ENCODE measurements around the gene RANBP6. TPM values are rescaled to one million over a fixed set of nuclear protein-coding genes. Genes with fewer than 3 reads are reported as not detected.

RANBP6 gene
- total and polyA plus RNA-seq, 2 donors (not counting 1 experiment from before 2014, with no cell fraction given) = 14.2 to 24.9 TPM

- H4K20me1 ChIP-seq (ENCODE audit: control insufficient read depth, extremely low read depth, insufficient read depth, low read length) = no peaks in the 10 kb centered on the region
- H3K4me2 ChIP-seq (ENCODE audit: extremely low read depth, insufficient read depth, low read length) = peak overlapping the region; percentile 40
- no peak overlapping the region for H3K9ac ChIP-seq (ENCODE audit: insufficient read depth, low read length)
- no peak overlapping the region for H3K4me3 ChIP-seq (replicated peaks in 1 of 4; ENCODE audit: control extremely low read depth in 1 of 4, insufficient read depth in 1 of 4, low read depth in 3 of 4, low read length in 4 of 4)
- no peaks in the 10 kb centered on the region for H3K9me3 ChIP-seq (ENCODE audit: control insufficient read depth, insufficient read depth, low read depth, low read length)
- peak overlapping the region; percentile 34 for H3K27ac ChIP-seq (ENCODE audit: insufficient read depth, low read length)
- peak overlapping the region; percentile 29 for H2AFZ ChIP-seq (ENCODE audit: low read length)
- H3K36me3 ChIP-seq (ENCODE audit: control insufficient read depth, insufficient read depth, low read length) = no peaks in the 10 kb centered on the region
- no peaks in the 10 kb centered on the region for H3K79me2 ChIP-seq (ENCODE audit: control insufficient read depth, insufficient read depth, low read length)
- no peaks in the 10 kb centered on the region for H3K4me1 ChIP-seq (ENCODE audit: control insufficient read depth, extremely low read depth, insufficient read depth, low read length)
- no peak for TF ChIP-seq CTCF (conservative IDR thresholded peaks at IDR 0.05 in 1 of 2, IDR thresholded peaks at IDR 0.05 in 1 of 2; ENCODE audit: low read depth in 1 of 2, low read length in 2 of 2)
- TF ChIP-seq EZH2 (IDR thresholded peaks at IDR 0.05; ENCODE audit: low read length, missing control alignments) = no peak
- peak in 1 of 2 donors; percentile 31 for DNase-seq (ENCODE audit: low read depth in 2 of 2)
- H3K27me3 ChIP-seq (ENCODE audit: control insufficient read depth, insufficient read depth, low read length) = no peaks in the 10 kb centered on the region
Observed at GRCh38 chr9:5976674-5977397, 38.6 kb downstream of the RANBP6 start.

- peaks cover 1% of the 10 kb centered on the region for H3K36me3 ChIP-seq (ENCODE audit: control insufficient read depth, insufficient read depth, low read length)
- no peak overlapping the region for H3K27ac ChIP-seq (ENCODE audit: insufficient read depth, low read length)
- H3K4me1 ChIP-seq (ENCODE audit: control insufficient read depth, extremely low read depth, insufficient read depth, low read length) = no peaks in the 10 kb centered on the region
- H3K9ac ChIP-seq (ENCODE audit: insufficient read depth, low read length) = no peak overlapping the region
- H3K79me2 ChIP-seq (ENCODE audit: control insufficient read depth, insufficient read depth, low read length) = no peaks in the 10 kb centered on the region
- no peaks in the 10 kb centered on the region for H4K20me1 ChIP-seq (ENCODE audit: control insufficient read depth, extremely low read depth, insufficient read depth, low read length)
- DNase-seq (ENCODE audit: low read depth in 2 of 2) = peak; percentile 11 to 49
- H3K4me3 ChIP-seq (replicated peaks in 1 of 4; ENCODE audit: control extremely low read depth in 1 of 4, insufficient read depth in 1 of 4, low read depth in 3 of 4, low read length in 4 of 4) = no peak overlapping the region
- H3K4me2 ChIP-seq (ENCODE audit: extremely low read depth, insufficient read depth, low read length) = no peak overlapping the region
- TF ChIP-seq CTCF (conservative IDR thresholded peaks at IDR 0.05 in 1 of 2, IDR thresholded peaks at IDR 0.05 in 1 of 2; ENCODE audit: low read depth in 1 of 2, low read length in 2 of 2) (no peak), EZH2 (IDR thresholded peaks at IDR 0.05; ENCODE audit: low read length, missing control alignments) (no peak)
- no peaks in the 10 kb centered on the region for H3K9me3 ChIP-seq (ENCODE audit: control insufficient read depth, insufficient read depth, low read depth, low read length)
- no peak overlapping the region for H2AFZ ChIP-seq (ENCODE audit: low read length)
- no peaks in the 10 kb centered on the region for H3K27me3 ChIP-seq (ENCODE audit: control insufficient read depth, insufficient read depth, low read length)
Observed at GRCh38 chr9:5971740-5972139, 43.7 kb downstream of the RANBP6 start.

Other genes starting within 250 kb of the RANBP6 start
- gene ERMP1, start 182.5 kb downstream of the RANBP6 start, total RNA-seq = 12.1 and 25.4 TPM in 2 replicates
- gene ERMP1, start 182.5 kb downstream of the RANBP6 start, polyA plus RNA-seq = 7.7 and 9.4 TPM in 2 replicates
- gene MLANA, start 124.7 kb downstream of the RANBP6 start, total RNA-seq = not detected in 2 replicates
- gene MLANA, start 124.7 kb downstream of the RANBP6 start, polyA plus RNA-seq = not detected in 2 replicates
- 1.3 and 19.3 TPM in 2 replicates for gene IL33, start 200.2 kb upstream of the RANBP6 start, total RNA-seq
- 2.0 and 6.5 TPM in 2 replicates for gene IL33, start 200.2 kb upstream of the RANBP6 start, polyA plus RNA-seq